DOHH2 (cell line): ENCODE results near the gene ISLR2.

Experiments
- CTCF ChIP-seq: fragments of 200-600 bp; sonication (generic); IDR thresholded peaks from one replicate; pipeline ENCODE4 v1.5.1; 2014; ENCODE audit warnings: antibody characterized with exemption, mild to moderate bottlenecking, low read depth, low read length; ENCODE audit not compliant: poor library complexity, severe bottlenecking
- EZH2phosphoT487 ChIP-seq: fragments of 200-600 bp; sonication (generic); IDR thresholded peaks from 2 replicates; pipeline ENCODE4 v1.6.1; 2017; ENCODE audit warnings: borderline replicate concordance, mild to moderate bottlenecking, antibody characterized with exemption, low read length, moderate library complexity, mixed read lengths

GRCh38 chr15:74179983-74180880 is 49.8 kb downstream of the ISLR2 start:
- TF ChIP-seq CTCF (no peak), EZH2phosphoT487 (no peak)
